Thyroid gland (tissue), 4 donors: ENCODE results near the gene ANXA6. TPM values are rescaled to one million over a fixed set of nuclear protein-coding genes. Genes with fewer than 3 reads are reported as not detected.
A peak's percentile ranks its signal among the peaks of the same experiment; 100 is the strongest.

Experiments used
- DNase-seq, 2 donors: peaks; one replicate each; pipeline ENCODE4 v3.0.0-alpha.2; 2019
- H3K27ac ChIP-seq, 3 donors: fragments of 200-600 bp; sonication (generic); 1 replicate in 2 of 3; 2 replicates in 1 of 3; pipeline ENCODE4 v1.5.1; 2016 to 2019; ENCODE audit warnings: mild to moderate bottlenecking in 1 of 3, moderate library complexity in 1 of 3
- H3K27me3 ChIP-seq: fragments of 200-600 bp; sonication (generic); one replicate; pipeline ENCODE4 v1.5.1; 2019
- H3K36me3 ChIP-seq, 2 donors: fragments of 200-600 bp; sonication (generic); one replicate each; pipeline ENCODE4 v1.5.1; 2016 to 2019
- H3K4me1 ChIP-seq, 2 donors: fragments of 200-600 bp; sonication (generic); one replicate each; pipeline ENCODE4 v1.5.1; 2017 to 2019
- H3K4me3 ChIP-seq, 3 donors: fragments of 200-600 bp; sonication (generic); replicated peaks in 1 of 3; 1 replicate in 2 of 3; 2 replicates in 1 of 3; pipeline ENCODE4 v1.5.1; 2016; ENCODE audit warnings: mild to moderate bottlenecking in 1 of 3
- H3K9me3 ChIP-seq: fragments of 200-600 bp; sonication (generic); one replicate; pipeline ENCODE4 v1.5.1; 2017
- POLR2A ChIP-seq, 2 donors: fragments of 450-650 bp; IDR thresholded peaks; one replicate each; pipeline ENCODE4 v1.6.1; 2017; ENCODE audit warnings: antibody characterized with exemption in 2 of 2, mild to moderate bottlenecking in 2 of 2, moderate library complexity in 1 of 2
- WGBS, 2 donors: methylation state at CpG; one replicate each; pipeline ENCODE4 v1.1.5; 2017; 5-methylcytosine and 5-hydroxymethylcytosine counted together
- intact Hi-C: fragments of 100-400 bp; cut with DNase I; formaldehyde crosslinking; loops from one replicate; pipeline ENCODE4 v1.15.1; 2023
- total RNA-seq, 4 donors: library from RNA; depleted of rRNA; stranded (reverse); fragments of >200 nt; gene quantifications; one replicate each; pipeline ENCODE4 v1.2.3, GENCODE V29; 2016
- TF ChIP-seq, protein P1 (sequence below), 6 experiments: fragments of 200-600 bp in 3 of 6; fragments of 450-650 bp in 3 of 6; sonication (generic) in 3 of 6; IDR thresholded peaks; one replicate each; pipeline ENCODE4 v1.5.1; 2016 to 2019; ENCODE audit warnings: antibody characterized with exemption in 6 of 6, mild to moderate bottlenecking in 2 of 6, inconsistent platforms in 1 of 6, moderate library complexity in 1 of 6

ANXA6 gene
- total RNA-seq, 4 donors from 2014 or later = 122 to 283 (median 180) TPM

DNA sequence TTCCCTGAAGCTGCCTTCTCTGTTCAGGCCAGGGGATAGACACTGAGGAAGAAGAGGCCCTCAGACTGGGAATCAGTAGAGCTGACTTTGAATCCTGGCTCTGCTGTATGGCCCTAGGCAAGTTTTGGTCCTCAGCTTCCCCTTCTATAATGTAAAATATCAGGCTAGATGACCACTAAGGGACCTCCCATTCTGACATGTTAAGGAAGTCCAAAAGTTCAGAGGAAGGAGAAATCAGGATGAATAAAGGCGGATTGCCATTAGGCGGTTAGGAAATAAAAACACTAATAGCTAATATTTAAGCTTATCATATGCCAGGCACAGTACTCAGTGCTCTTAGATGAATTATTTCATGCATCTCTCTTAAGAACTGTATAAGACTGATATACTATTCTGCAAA is 67.9 kb downstream of the ANXA6 start:
- Histone ChIP-seq H3K27me3 (no peaks in the 10 kb centered on the region), H3K4me3 (no peak overlapping the region), H3K9me3 (no peaks in the 10 kb centered on the region), H3K36me3 (no peaks in the 10 kb centered on the region), H3K4me1 (peaks cover 3 to 48% of the 10 kb centered on the region in 2 donors), H3K27ac (no peak overlapping the region)
- TF ChIP-seq, protein P1, sequence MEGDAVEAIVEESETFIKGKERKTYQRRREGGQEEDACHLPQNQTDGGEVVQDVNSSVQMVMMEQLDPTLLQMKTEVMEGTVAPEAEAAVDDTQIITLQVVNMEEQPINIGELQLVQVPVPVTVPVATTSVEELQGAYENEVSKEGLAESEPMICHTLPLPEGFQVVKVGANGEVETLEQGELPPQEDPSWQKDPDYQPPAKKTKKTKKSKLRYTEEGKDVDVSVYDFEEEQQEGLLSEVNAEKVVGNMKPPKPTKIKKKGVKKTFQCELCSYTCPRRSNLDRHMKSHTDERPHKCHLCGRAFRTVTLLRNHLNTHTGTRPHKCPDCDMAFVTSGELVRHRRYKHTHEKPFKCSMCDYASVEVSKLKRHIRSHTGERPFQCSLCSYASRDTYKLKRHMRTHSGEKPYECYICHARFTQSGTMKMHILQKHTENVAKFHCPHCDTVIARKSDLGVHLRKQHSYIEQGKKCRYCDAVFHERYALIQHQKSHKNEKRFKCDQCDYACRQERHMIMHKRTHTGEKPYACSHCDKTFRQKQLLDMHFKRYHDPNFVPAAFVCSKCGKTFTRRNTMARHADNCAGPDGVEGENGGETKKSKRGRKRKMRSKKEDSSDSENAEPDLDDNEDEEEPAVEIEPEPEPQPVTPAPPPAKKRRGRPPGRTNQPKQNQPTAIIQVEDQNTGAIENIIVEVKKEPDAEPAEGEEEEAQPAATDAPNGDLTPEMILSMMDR (IDR thresholded peaks at IDR 0.05) = no peak
- TF ChIP-seq POLR2A (IDR thresholded peaks at IDR 0.05) = no peak
- 59 to 72% methylated on average over 2 of the region's 2 CpGs for whole genome bisulfite sequencing, 2 donors
- DNase-seq = no peak
- intact Hi-C loops = no loop called here

DNA sequence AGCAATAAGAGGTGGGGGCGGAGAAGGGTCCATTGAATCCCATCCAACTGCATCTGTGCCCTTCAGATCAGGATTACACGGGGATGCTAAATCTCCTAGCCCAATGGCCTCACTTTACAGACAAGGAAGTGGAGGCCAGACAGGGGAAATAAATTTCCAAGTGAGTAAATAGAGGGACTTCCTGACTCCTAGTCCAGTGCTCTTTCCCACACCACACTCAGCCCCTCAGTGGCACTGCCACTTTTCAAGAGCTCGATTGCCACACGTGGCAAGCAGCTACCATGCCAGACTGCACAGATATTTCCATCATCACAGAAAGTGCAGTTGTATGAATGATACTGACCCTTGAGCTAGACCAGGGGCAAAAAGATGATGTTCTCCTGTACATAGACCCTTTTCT is 68.6 kb downstream of the ANXA6 start:
- WGBS, 2 donors = 77 to 78% methylated on average over 4 of the region's 4 CpGs
- intact Hi-C loops = no loop called here
- H3K27ac ChIP-seq = no peak overlapping the region
- H3K36me3 ChIP-seq = no peaks in the 10 kb centered on the region
- DNase-seq = no peak
- no peaks in the 10 kb centered on the region for H3K9me3 ChIP-seq
- H3K27me3 ChIP-seq = no peaks in the 10 kb centered on the region
- H3K4me1 ChIP-seq = peaks cover 0 to 46% of the 10 kb centered on the region in 2 donors
- no peak overlapping the region for H3K4me3 ChIP-seq
- TF ChIP-seq POLR2A (IDR thresholded peaks at IDR 0.05) = no peak
- TF ChIP-seq, protein P1 (IDR thresholded peaks at IDR 0.05) = no peak

DNA sequence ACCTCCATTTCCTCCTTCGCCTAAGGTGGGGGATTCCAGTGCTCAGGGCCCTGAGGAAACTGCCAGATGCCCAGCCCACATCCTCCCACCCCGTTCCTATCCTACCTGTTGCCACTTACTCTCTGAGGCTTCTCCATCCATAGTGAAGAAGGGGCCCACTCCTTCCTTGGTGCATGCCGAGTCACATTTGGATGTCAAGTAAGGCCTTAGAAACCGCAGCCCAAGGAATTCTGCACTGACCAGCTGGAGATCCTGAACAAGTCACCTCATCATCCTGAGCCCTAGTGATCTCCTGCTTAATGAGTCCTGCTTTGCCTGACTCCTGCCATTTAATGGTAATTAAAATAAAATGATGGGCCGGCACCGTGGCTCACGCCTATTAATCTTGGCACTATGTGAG is 70.1 kb downstream of the ANXA6 start:
- no peak overlapping the region for H3K4me3 ChIP-seq
- no peaks in the 10 kb centered on the region for H3K36me3 ChIP-seq

DNA sequence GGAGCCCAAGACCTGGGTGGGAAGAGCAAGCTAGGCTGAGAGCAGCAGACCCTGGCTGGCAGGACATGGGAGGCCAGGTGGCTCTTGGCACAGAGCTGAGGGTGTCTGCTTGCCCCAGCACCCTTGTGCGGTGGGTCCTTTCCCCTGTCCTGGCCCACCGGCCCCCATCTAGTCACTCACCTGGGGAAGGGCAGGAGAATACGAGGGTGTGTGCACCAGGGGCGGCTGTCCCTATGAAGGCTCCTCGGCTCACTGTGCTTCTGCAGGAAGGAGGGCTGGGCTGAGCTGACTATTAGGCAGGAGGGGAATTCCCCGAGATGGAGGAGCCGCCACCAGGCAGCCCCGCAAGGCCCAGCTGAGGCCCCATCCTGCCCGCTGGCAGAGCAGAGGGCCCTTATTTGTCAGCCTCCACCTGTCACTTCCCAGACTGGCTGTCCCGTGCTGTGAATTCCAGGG is 70.6 kb downstream of the ANXA6 start:
- no peaks in the 10 kb centered on the region for H3K9me3 ChIP-seq
- H3K4me1 ChIP-seq = peaks cover 12 to 53% of the 10 kb centered on the region in 2 donors
- no peak overlapping the region for H3K4me3 ChIP-seq
- 64 to 73% methylated on average over 6 to 8 of the region's 10 CpGs for WGBS, 2 donors
- H3K27ac ChIP-seq = peak overlapping the region in 2 of 3 donors; percentile 52 to 72
- intact Hi-C loops = no loop called here
- TF ChIP-seq POLR2A (IDR thresholded peaks at IDR 0.05) = no peak
- TF ChIP-seq, protein P1 (IDR thresholded peaks at IDR 0.05) = no peak
- H3K36me3 ChIP-seq = no peaks in the 10 kb centered on the region
- H3K27me3 ChIP-seq = no peaks in the 10 kb centered on the region
- DNase-seq = no peak

More for the DNA sequence above, 70.1 kb downstream of the ANXA6 start:
- H3K9me3 ChIP-seq = no peaks in the 10 kb centered on the region
- peaks cover 6 to 48% of the 10 kb centered on the region in 2 donors for H3K4me1 ChIP-seq
- H3K27ac ChIP-seq = no peak overlapping the region
- 93 to 94% methylated on average over 6 to 7 of the region's 7 CpGs for WGBS, 2 donors
- no peaks in the 10 kb centered on the region for H3K27me3 ChIP-seq
- intact Hi-C loops = no loop called here
- DNase-seq = no peak
- TF ChIP-seq, protein P1 (IDR thresholded peaks at IDR 0.05) = no peak
- no peak for TF ChIP-seq POLR2A (IDR thresholded peaks at IDR 0.05)

DNA sequence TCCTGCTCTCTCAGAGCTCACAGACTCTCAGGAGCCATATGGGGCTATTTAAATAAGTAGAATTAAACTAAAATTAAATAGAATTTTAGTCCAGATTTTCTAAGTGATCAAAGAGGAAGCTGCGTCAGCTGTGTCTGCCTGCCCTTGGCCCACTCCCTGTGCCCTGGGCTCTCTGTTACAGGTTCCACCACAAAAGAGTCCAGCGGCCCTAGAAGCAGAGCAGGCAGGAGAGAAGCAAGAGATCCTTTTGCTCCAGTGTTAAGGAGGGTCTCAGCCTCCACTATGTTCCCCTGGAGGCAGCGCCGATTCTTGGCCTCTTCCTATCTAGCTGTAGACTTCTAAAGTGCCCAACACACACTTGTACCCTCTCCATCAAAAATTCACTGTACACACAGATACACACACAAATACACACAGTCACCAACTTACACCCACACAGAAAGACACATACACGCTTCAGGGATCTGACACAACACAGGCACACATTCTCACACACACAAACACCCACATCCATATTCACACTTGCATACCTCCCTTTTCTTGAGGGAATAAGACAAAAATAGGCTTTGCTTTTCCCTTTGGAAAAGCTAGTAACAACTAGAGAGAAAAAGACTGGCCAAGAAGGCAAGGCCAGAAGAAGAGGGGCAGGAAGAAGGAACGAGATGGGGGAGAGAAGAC is 71.2 kb downstream of the ANXA6 start:
- DNase-seq = no peak
- H3K4me3 ChIP-seq = no peak overlapping the region
- no peaks in the 10 kb centered on the region for H3K27me3 ChIP-seq
- no peaks in the 10 kb centered on the region for H3K9me3 ChIP-seq
- H3K36me3 ChIP-seq = no peaks in the 10 kb centered on the region
- intact Hi-C loops = no loop called here
- no peak for TF ChIP-seq POLR2A (IDR thresholded peaks at IDR 0.05)
- TF ChIP-seq, protein P1 (IDR thresholded peaks at IDR 0.05) = no peak
- peak overlapping the region; percentile 52 to 72 (median 57) for H3K27ac ChIP-seq
- WGBS, 2 donors = 83 to 85% methylated on average over 6 of the region's 6 CpGs
- peaks cover 15 to 55% of the 10 kb centered on the region in 2 donors for H3K4me1 ChIP-seq
